HepG2 (cell line): ENCODE results near the gene PLEKHN1.

ENCODE experiments used
- EP300 ChIP-seq, 3 experiments: sonication (generic) in 1 of 3; formaldehyde crosslinking in 1 of 3; IDR thresholded peaks; 2 replicates each; pipeline versions ENCODE4 v1.5.1 to v1.6.1; 2011 to 2020; ENCODE audit warnings: low read depth in 2 of 3, low read length in 2 of 3, borderline replicate concordance in 1 of 3, improper control_type of control experiment in 1 of 3, mild to moderate bottlenecking in 1 of 3, missing genetic modification reagents in 1 of 3, moderate library complexity in 1 of 3
- YEATS4 ChIP-seq: sonication (generic); formaldehyde crosslinking; IDR thresholded peaks from 2 replicates; pipeline ENCODE4 v1.4.0; 2020; ENCODE audit warnings: missing genetic modification reagents, borderline replicate concordance

DNA sequence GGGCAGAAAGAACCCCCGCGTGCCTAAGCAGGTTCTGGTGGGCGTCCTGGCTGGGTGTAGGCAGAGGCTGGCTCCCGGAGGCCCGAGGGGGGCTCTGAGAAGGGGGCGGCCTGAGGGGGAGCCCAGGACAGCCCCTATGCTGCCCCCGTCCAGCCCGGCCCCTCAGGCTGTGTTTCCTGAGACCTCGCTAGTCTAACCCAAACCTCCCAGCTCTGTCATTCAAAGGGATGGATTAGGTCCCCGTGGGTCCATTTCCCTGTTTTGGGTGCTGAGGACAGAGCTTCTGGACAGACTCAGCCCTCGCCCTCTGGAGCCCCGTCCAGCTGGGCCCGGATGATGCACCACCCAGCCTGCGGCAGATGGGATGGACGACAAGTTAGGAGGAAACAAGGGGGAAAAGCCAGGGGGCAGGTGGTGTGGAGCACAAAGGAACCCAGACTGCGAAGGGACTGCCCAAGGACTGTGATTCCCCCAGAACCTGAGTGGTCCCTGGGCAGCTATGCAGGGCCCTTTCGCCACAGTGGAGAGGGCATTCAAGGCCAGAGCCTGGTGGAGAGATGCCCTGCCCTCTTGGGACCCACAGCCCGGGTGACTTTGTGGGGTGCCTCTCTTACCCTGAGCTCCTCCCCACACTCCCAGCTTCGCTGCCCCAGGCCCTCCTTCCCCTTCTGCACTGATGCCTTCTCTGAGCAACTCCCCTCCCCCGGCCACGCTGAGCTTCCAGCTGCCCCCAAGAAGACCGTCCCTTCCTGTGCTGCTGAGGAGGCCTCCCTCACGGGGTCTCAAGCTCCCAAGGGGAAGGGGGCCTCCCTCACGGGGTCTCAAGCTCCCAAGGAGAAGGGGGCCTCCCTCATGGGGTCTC, 30.8 kb downstream of the PLEKHN1 start:
- TF ChIP-seq YEATS4 (CRISPR knock-in tag) (no peak), EP300 (IDR thresholded peaks at IDR 0.05; ENCODE audit: low read depth in 2 of 2, low read length in 2 of 2) (no peak), EP300 (CRISPR knock-in tag; IDR thresholded peaks at IDR 0.05; ENCODE audit: borderline replicate concordance) (no peak)
